Stomach (tissue), 9 donors: Measurements from ENCODE around the gene RPTOR. TPM values are rescaled to one million over a fixed set of nuclear protein-coding genes. Genes with fewer than 3 reads are reported as not detected.

ENCODE experiments used
- DNase-seq, 2 donors: peaks; one replicate each; pipeline versions ENCODE4 v3.0.0 to v3.0.0-alpha.2; 2013 to 2019
- H3K27ac ChIP-seq, 5 donors: fragments of 200-600 bp in 4 of 5; sonication (generic) in 4 of 5; one replicate each; pipeline ENCODE4 v1.5.1; 2013 to 2019; ENCODE audit warnings: mild to moderate bottlenecking in 1 of 5, moderate library complexity in 1 of 5
- H3K27me3 ChIP-seq, 3 donors: fragments of 200-600 bp; sonication (generic); one replicate each; pipeline ENCODE4 v1.5.1; 2017 to 2019; ENCODE audit warnings: mixed run types in 1 of 3
- H3K36me3 ChIP-seq, 4 donors: fragments of 200-600 bp; sonication (generic); 1 replicate in 3 of 4; 2 replicates in 1 of 4; pipeline ENCODE4 v1.5.1; 2016 to 2019
- H3K4me1 ChIP-seq, 4 donors: fragments of 200-600 bp; sonication (generic); one replicate each; pipeline ENCODE4 v1.5.1; 2016 to 2019
- H3K4me3 ChIP-seq, 4 donors: fragments of 200-600 bp; sonication (generic) in 3 of 4; one replicate each; pipeline ENCODE4 v1.5.1; 2016 to 2019; ENCODE audit warnings: mild to moderate bottlenecking in 1 of 4
- H3K9me3 ChIP-seq, 4 donors: fragments of 200-600 bp; sonication (generic); one replicate each; pipeline ENCODE4 v1.5.1; 2016 to 2019
- EP300 ChIP-seq: sonication (generic); formaldehyde crosslinking; IDR thresholded peaks from one replicate; pipeline ENCODE4 v1.6.1; 2017; ENCODE audit warnings: antibody characterized with exemption
- POLR2A ChIP-seq, 4 donors: fragments of 450-650 bp; IDR thresholded peaks; one replicate each; pipeline ENCODE4 v1.6.1; 2016; ENCODE audit warnings: antibody characterized with exemption in 4 of 4, control low read depth in 2 of 4, mild to moderate bottlenecking in 1 of 4, moderate library complexity in 1 of 4
- POLR2AphosphoS5 ChIP-seq, 3 donors: sonication (generic); formaldehyde crosslinking; IDR thresholded peaks; one replicate each; pipeline ENCODE4 v1.6.1; 2016; ENCODE audit warnings: antibody characterized with exemption in 3 of 3
- WGBS, 5 donors: extraction: QIAGEN DNeasy Blood & Tissue Kit in 3 of 5; methylation state at CpG; one replicate each; pipeline versions ENCODE4 v1.1.5 to v1.1.7; 2013 to 2018; 5-methylcytosine and 5-hydroxymethylcytosine counted together
- intact Hi-C: fragments of 100-400 bp; cut with DNase I; formaldehyde crosslinking; loops from one replicate; pipeline ENCODE4 v1.15.1; 2023; ENCODE audit warnings: low total_unique reads
- polyA plus RNA-seq, 3 donors: library from polyadenylated mRNA; stranded (reverse); fragments of 200-250 nt; gene quantifications; one replicate each; pipeline ENCODE4 v1.2.3, GENCODE V29; 2013
- total RNA-seq, 5 donors: library from RNA; depleted of rRNA; stranded (reverse); fragments of >200 nt; gene quantifications; one replicate each; pipeline versions ENCODE4 v1.1.0 to v1.2.3, GENCODE V29; 2014 to 2016
- TF ChIP-seq, protein P1 (sequence below), 7 experiments: fragments of 450-650 bp in 4 of 7; fragments of 200-600 bp in 3 of 7; sonication (generic) in 3 of 7; IDR thresholded peaks; one replicate each; pipeline ENCODE4 v1.5.1; 2016 to 2019; ENCODE audit warnings: antibody characterized with exemption in 7 of 7, control low read depth in 2 of 7, mild to moderate bottlenecking in 1 of 7
- donor health status: healthy with polysubstance abuse.
- donor health status: Bipolar disorder and iron deficiency.
- donor health status: healthy.

RPTOR gene
- total and polyA plus RNA-seq, 8 donors: 3.8 to 103 (median 19.3) TPM

DNA sequence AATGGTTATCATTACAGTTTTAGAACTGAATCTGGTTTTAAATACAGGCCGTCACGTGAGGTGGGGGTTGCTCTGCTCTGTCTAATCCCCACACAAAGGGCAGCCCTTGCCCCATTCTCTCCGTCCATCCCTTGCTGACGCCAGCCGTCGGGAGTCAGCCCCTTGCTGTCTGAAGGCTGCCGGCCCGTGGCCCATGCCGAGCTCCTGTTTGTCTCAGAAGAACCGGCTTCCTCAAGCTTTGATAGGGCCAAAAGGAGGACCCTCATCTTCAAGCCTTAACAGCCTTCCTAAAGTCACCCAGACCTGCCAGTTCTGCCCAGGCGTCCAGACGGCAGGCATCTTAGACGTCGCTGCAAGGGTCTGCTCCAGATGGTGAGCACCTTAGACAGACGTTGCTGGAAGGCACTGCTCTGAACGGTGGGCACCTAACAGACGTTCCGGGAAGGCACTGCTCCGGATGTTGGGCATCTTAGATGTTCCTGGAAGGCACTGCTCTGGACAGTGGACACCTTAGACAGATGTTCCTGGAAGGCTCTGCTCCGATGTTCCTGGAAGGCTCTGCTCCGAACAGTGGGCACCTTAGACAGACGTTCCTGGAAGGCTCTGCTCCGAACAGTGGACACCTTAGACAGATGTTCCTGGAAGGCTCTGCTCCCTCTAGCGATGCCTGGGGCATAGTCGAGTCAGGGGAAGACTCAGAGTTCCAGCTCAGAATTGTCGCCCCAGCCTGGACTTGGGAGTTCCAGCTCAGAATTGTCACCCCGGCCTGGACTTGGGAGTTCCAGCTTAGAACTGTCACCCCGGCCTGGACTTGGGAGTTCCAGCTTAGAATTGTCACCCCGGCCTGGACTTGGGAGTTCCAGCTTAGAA, 411.9 kb downstream of the RPTOR start:
- intact Hi-C loops: no loop called here
- no peaks in the 10 kb centered on the region for H3K9me3 ChIP-seq
- TF ChIP-seq POLR2A (IDR thresholded peaks at IDR 0.05): no peak
- TF ChIP-seq, protein P1, sequence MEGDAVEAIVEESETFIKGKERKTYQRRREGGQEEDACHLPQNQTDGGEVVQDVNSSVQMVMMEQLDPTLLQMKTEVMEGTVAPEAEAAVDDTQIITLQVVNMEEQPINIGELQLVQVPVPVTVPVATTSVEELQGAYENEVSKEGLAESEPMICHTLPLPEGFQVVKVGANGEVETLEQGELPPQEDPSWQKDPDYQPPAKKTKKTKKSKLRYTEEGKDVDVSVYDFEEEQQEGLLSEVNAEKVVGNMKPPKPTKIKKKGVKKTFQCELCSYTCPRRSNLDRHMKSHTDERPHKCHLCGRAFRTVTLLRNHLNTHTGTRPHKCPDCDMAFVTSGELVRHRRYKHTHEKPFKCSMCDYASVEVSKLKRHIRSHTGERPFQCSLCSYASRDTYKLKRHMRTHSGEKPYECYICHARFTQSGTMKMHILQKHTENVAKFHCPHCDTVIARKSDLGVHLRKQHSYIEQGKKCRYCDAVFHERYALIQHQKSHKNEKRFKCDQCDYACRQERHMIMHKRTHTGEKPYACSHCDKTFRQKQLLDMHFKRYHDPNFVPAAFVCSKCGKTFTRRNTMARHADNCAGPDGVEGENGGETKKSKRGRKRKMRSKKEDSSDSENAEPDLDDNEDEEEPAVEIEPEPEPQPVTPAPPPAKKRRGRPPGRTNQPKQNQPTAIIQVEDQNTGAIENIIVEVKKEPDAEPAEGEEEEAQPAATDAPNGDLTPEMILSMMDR (IDR thresholded peaks at IDR 0.05): no peak
- TF ChIP-seq POLR2AphosphoS5 (IDR thresholded peaks at IDR 0.05): no peak
- H3K27me3 ChIP-seq: no peaks in the 10 kb centered on the region
- WGBS, 5 donors: 77 to 92% (median 89%) methylated on average over 13 to 28 of the region's 29 CpGs
- DNase-seq: no peak
- peak overlapping the region in 1 of 5 donors; percentile 11 for H3K27ac ChIP-seq
- no peak overlapping the region for H3K4me3 ChIP-seq
- peaks cover 9 to 30% (median 20%) of the 10 kb centered on the region in 4 donors for H3K4me1 ChIP-seq
- H3K36me3 ChIP-seq: peaks cover 3 to 41% (median 35%) of the 10 kb centered on the region in 4 donors

DNA sequence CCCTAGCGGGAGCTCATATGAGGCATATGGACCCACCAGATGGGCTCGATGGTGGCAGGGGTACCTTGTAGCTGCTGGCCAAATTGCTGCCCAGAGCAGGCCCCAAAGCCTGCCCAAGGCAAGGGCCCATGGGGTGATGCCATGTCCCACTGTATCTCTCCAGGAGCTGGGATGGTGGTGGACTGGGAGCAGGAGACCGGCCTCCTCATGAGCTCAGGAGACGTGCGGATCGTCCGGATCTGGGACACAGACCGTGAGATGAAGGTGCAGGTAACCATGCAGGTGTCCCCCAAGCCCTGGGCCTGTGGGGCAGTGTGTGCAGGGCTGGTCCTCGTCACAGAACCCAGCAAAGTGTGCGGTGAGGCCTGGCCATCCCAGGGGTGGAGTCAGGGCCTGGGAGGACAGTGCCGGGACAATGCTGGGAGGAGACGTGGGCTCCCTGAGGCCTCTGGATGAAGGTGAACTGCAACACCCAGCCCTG, 412.9 kb downstream of the RPTOR start:
- intact Hi-C loops: no loop called here
- peaks cover 9 to 37% (median 23%) of the 10 kb centered on the region in 4 donors for H3K4me1 ChIP-seq
- H3K9me3 ChIP-seq: no peaks in the 10 kb centered on the region
- TF ChIP-seq POLR2A (IDR thresholded peaks at IDR 0.05): no peak
- TF ChIP-seq EP300: no peak
- no peak for TF ChIP-seq POLR2AphosphoS5 (IDR thresholded peaks at IDR 0.05)
- TF ChIP-seq, protein P1 (IDR thresholded peaks at IDR 0.05): no peak
- DNase-seq: no peak
- H3K27me3 ChIP-seq: no peaks in the 10 kb centered on the region
- H3K27ac ChIP-seq: peak overlapping the region in 1 of 5 donors; percentile 88
- no peak overlapping the region for H3K4me3 ChIP-seq
- WGBS, 5 donors: 93 to 97% (median 95%) methylated on average over 11 to 12 of the region's 12 CpGs
- peaks cover 0 to 39% (median 32%) of the 10 kb centered on the region in 4 donors for H3K36me3 ChIP-seq

DNA sequence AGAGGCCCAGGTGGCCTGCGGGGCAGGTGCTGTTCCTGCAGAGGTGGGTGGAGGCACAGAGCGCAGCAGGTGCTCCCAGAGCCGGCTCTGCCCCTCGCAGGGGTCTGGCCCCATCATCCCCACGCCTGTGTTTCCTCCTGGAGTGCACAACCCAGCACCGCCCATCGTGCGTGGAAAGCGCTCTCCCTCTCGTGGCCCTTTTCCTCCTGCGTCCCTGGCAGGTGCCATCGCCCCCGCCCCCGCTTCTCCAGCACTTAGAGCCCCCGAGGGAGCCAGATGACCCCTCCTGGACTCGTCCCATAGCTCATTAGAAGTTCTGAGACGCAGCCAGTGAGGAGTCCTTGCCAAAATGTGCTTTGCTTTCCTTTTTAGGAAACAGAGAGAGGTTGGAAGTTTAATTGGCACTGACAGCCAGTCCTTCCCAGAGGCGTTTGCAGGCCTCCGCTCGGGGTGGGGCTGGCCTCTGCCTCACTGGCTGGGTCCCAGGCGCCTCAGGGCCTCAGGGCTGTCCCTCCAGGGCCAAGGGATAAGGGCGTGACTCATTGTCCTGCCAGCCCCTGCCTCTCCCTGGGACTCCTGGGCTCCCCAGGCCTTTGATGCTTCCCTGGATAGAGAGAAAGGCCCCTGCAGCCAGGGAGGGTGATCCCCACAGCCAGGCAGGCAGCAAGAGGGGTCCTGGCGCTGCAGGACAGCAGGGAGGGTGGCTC, 414.8 kb downstream of the RPTOR start:
- Histone ChIP-seq H3K4me3 (no peak overlapping the region), H3K36me3 (peaks cover 0 to 44% (median 38%) of the 10 kb centered on the region in 4 donors), H3K9me3 (no peaks in the 10 kb centered on the region), H3K27ac (peak overlapping the region; percentile 48 to 88 (median 78)), H3K27me3 (no peaks in the 10 kb centered on the region), H3K4me1 (peaks cover 9 to 37% (median 23%) of the 10 kb centered on the region in 4 donors)
- TF ChIP-seq POLR2A (IDR thresholded peaks at IDR 0.05): no peak
- TF ChIP-seq POLR2AphosphoS5 (IDR thresholded peaks at IDR 0.05): peak in 2 of 3 donors; percentile 53 to 76
- TF ChIP-seq EP300: peak; percentile 53
- intact Hi-C loops: no loop called here
- WGBS, 5 donors: 36 to 71% (median 65%) methylated on average over 20 to 23 of the region's 23 CpGs
- DNase-seq: peak in 1 of 2 donors; percentile 90

DNA sequence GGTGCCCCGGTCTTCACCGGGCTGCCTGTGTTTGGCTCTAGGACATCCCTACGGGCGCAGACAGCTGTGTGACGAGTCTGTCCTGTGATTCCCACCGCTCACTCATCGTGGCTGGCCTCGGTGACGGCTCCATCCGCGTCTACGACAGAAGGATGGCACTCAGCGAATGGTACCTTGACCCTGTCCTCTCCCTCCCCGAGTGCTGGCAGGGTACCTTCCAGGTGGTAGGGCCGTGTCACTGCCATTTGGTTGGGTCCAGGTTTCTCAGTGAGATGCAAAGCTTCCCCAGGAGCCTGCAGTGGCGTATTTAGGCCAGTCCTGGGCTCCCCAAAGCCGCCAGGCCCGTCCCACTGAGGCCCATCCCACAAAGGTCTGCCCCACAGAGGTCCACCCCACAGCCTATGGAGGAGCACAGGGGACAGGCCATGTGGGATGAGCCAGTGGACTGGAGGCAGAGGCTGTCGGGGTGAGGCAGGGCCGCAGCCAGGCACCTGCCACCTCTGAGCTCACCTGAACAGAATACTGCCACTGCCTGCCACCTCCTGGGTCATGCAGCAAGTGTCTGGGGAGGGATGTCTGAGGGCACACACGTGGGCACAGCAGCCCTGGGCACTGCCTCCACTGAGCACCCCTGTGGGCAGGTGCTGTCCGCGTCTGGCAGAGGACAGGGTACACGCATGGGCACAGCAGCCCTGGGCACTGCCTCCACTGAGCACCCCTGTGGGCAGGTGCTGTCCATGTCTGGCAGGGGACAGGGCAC, 415.6 kb downstream of the RPTOR start:
- no peak for DNase-seq
- WGBS, 5 donors: 77 to 91% (median 83%) methylated on average over 16 to 24 of the region's 24 CpGs
- Histone ChIP-seq H3K4me3 (no peak overlapping the region), H3K36me3 (peaks cover 0 to 46% (median 44%) of the 10 kb centered on the region in 4 donors), H3K9me3 (no peaks in the 10 kb centered on the region), H3K27me3 (no peaks in the 10 kb centered on the region), H3K27ac (peak overlapping the region; percentile 46 to 88 (median 74)), H3K4me1 (peaks cover 9 to 37% (median 23%) of the 10 kb centered on the region in 4 donors)
- intact Hi-C loops: no loop called here
- TF ChIP-seq POLR2A (IDR thresholded peaks at IDR 0.05) (no peak), POLR2AphosphoS5 (IDR thresholded peaks at IDR 0.05) (no peak), EP300 (no peak)
- TF ChIP-seq, protein P1 (IDR thresholded peaks at IDR 0.05): no peak
